Measurements from ENCODE around the gene PSG1. TPM values are rescaled to one million over a fixed set of nuclear protein-coding genes. Genes with fewer than 3 reads are reported as not detected.
"Not testable (repeated sequence)": the region's sequence is repeated elsewhere in the genome, so short reads cannot be mapped to it uniquely, and the experiment has no call there.

PSG1 gene
- total RNA-seq, 4 donors from 2014 or later, result not detected

- peak; percentile 77 to 88 for DNase-seq (ENCODE audit: low spot score in 2 of 2)
- WGBS, 2 donors, result 18 to 26% methylated on average over 6 of the region's 6 CpGs
- TF ChIP-seq POLR2A (IDR thresholded peaks at IDR 0.05), result no peak
- no peak for TF ChIP-seq CTCF (IDR thresholded peaks at IDR 0.05)
- H3K4me3 ChIP-seq (ENCODE audit: low read depth, poor library complexity, severe bottlenecking), result no peak overlapping the region
- intact Hi-C loops (cut with DNase I; ENCODE audit: low total_unique reads), result no loop called here
Observed at GRCh38 chr19:42850981-42851717, 28.4 kb downstream of the PSG1 start.

- no peak for DNase-seq (ENCODE audit: low spot score in 2 of 2)
- H3K4me3 ChIP-seq (ENCODE audit: low read depth, poor library complexity, severe bottlenecking), result no peak overlapping the region
- WGBS, 2 donors, result 80 to 85% methylated on average over 2 of the region's 2 CpGs
- intact Hi-C loops (cut with DNase I; ENCODE audit: low total_unique reads), result no loop called here
- TF ChIP-seq POLR2A (IDR thresholded peaks at IDR 0.05), result no peak
- no peak for TF ChIP-seq CTCF (IDR thresholded peaks at IDR 0.05)
Observed at GRCh38 chr19:42846597-42846996, 32.9 kb downstream of the PSG1 start.

GRCh38 chr19:42843631-42844030 lies 35.9 kb downstream of the PSG1 start:
- intact Hi-C loops (cut with DNase I; ENCODE audit: low total_unique reads); DNase-seq (ENCODE audit: low spot score in 2 of 2); H3K4me3 ChIP-seq (ENCODE audit: low read depth, poor library complexity, severe bottlenecking): not testable (repeated sequence)
- 53% methylated on average over 7 of the region's 7 CpGs for WGBS, 2 donors

GRCh38 chr19:42832746-42833442 lies 46.6 kb downstream of the PSG1 start:
- WGBS, 2 donors, result 71 to 86% methylated on average over 9 of the region's 9 CpGs
- H3K4me3 ChIP-seq (ENCODE audit: low read depth, poor library complexity, severe bottlenecking); DNase-seq (ENCODE audit: low spot score in 2 of 2); intact Hi-C loops (cut with DNase I; ENCODE audit: low total_unique reads): not testable (repeated sequence)

- DNase-seq (ENCODE audit: low spot score in 2 of 2); H3K4me3 ChIP-seq (ENCODE audit: low read depth, poor library complexity, severe bottlenecking); intact Hi-C loops (cut with DNase I; ENCODE audit: low total_unique reads): not testable (repeated sequence)
- 44 to 51% methylated on average over 3 of the region's 3 CpGs for WGBS, 2 donors
Observed at GRCh38 chr19:42832023-42832680, 47.4 kb downstream of the PSG1 start.

GRCh38 chr19:42831221-42832019 lies 48.1 kb downstream of the PSG1 start:
- WGBS, 2 donors, result 66% methylated on average over 1 of the region's 1 CpG
- H3K4me3 ChIP-seq (ENCODE audit: low read depth, poor library complexity, severe bottlenecking), result no peak overlapping the region
- intact Hi-C loops (cut with DNase I; ENCODE audit: low total_unique reads), result no loop called here
- no peak for TF ChIP-seq POLR2A (IDR thresholded peaks at IDR 0.05)
- no peak for TF ChIP-seq CTCF (IDR thresholded peaks at IDR 0.05)
- DNase-seq (ENCODE audit: low spot score in 2 of 2), result no peak

GRCh38 chr19:42821306-42821977 lies 58.1 kb downstream of the PSG1 start:
- H3K4me3 ChIP-seq (ENCODE audit: low read depth, poor library complexity, severe bottlenecking); DNase-seq (ENCODE audit: low spot score in 2 of 2); intact Hi-C loops (cut with DNase I; ENCODE audit: low total_unique reads): not testable (repeated sequence)
- WGBS, 2 donors, result 90 to 91% methylated on average over 9 of the region's 9 CpGs

- DNase-seq (ENCODE audit: low spot score in 2 of 2); H3K4me3 ChIP-seq (ENCODE audit: low read depth, poor library complexity, severe bottlenecking); intact Hi-C loops (cut with DNase I; ENCODE audit: low total_unique reads): not testable (repeated sequence)
- 27 to 51% methylated on average over 5 of the region's 5 CpGs for WGBS, 2 donors
Observed at GRCh38 chr19:42819960-42820650, 59.4 kb downstream of the PSG1 start.

Measured in lower leg skin (tissue), 4 donors.